K562 (cell line): ENCODE results near the gene CPED1. TPM values are rescaled to one million over a fixed set of nuclear protein-coding genes. Genes with fewer than 3 reads are reported as not detected.

ENCODE experiments used
- CXXC5 ChIP-seq: fragments of 250-450 bp; sonication (Bioruptor Pico); IDR thresholded peaks from 2 replicates; pipeline ENCODE4 v1.8.0; 2022; ENCODE audit warnings: inconsistent platforms, mild to moderate bottlenecking, moderate library complexity
- ETS2 ChIP-seq: IDR thresholded peaks from 2 replicates; pipeline ENCODE4 v1.6.1; 2016; ENCODE audit warnings: borderline replicate concordance, missing genetic modification characterization, mild to moderate bottlenecking, moderate library complexity, missing compliant biosample characterization; ENCODE audit not compliant: poor library complexity, severe bottlenecking
- ILK ChIP-seq: fragments of 450-650 bp; IDR thresholded peaks from 2 replicates; pipeline ENCODE4 v1.6.1; 2016; ENCODE audit warnings: missing genetic modification characterization, low read depth, mild to moderate bottlenecking, missing compliant biosample characterization, moderate library complexity, borderline replicate concordance
- MYBL2 ChIP-seq, 2 experiments: fragments of 450-650 bp in 1 of 2; sonication (generic) in 1 of 2; formaldehyde crosslinking in 1 of 2; IDR thresholded peaks; 2 replicates each; pipeline versions ENCODE4 v1.6.1 to v1.8.1; 2017 to 2022; ENCODE audit warnings: borderline replicate concordance in 1 of 2, inconsistent platforms in 1 of 2, low read depth in 1 of 2, mild to moderate bottlenecking in 1 of 2, missing genetic modification reagents in 1 of 2, moderate library complexity in 1 of 2
- NFRKB ChIP-seq: fragments of 450-650 bp; IDR thresholded peaks from 2 replicates; pipeline ENCODE4 v1.6.1; 2016; ENCODE audit warnings: low read depth
- NR4A1 ChIP-seq, 2 experiments: fragments of 250-450 bp in 1 of 2; fragments of 450-650 bp in 1 of 2; sonication (Bioruptor Pico) in 1 of 2; IDR thresholded peaks; 2 replicates each; pipeline versions ENCODE4 v1.4.0 to v1.6.1; 2016 to 2020; ENCODE audit warnings: mild to moderate bottlenecking in 2 of 2, missing compliant biosample characterization in 1 of 2, missing genetic modification characterization in 1 of 2, moderate library complexity in 1 of 2
- POLR3A ChIP-seq: IDR thresholded peaks from 2 replicates; pipeline ENCODE4 v1.6.1; 2011; ENCODE audit warnings: borderline replicate concordance, mild to moderate bottlenecking, moderate library complexity; ENCODE audit not compliant: insufficient read length, insufficient read depth; ENCODE audit errors: extremely low read depth
- PURB ChIP-seq: sonication (generic); formaldehyde crosslinking; IDR thresholded peaks from 2 replicates; pipeline ENCODE4 v1.9.0; 2021; ENCODE audit warnings: low read depth, mild to moderate bottlenecking, missing genetic modification reagents
- SMARCA4 ChIP-seq: fragments of 450-650 bp; IDR thresholded peaks from 2 replicates; pipeline ENCODE4 v1.6.1; 2016
- SNRNP70 ChIP-seq: fragments of 200-400 bp; formaldehyde crosslinking; optimal IDR thresholded peaks from 2 replicates; pipeline ENCODE3; 2017; ENCODE audit warnings: low read depth, low read length
- SP1 ChIP-seq: sonication (generic); formaldehyde crosslinking; IDR thresholded peaks from 2 replicates; pipeline ENCODE4 v1.8.1; 2022; ENCODE audit warnings: mild to moderate bottlenecking, missing genetic modification reagents
- STAT5B ChIP-seq: fragments of 250-450 bp; sonication (Bioruptor Pico); IDR thresholded peaks from 2 replicates; pipeline ENCODE4 v1.8.0; 2021; ENCODE audit warnings: mild to moderate bottlenecking, inconsistent platforms
- TAL1 ChIP-seq: fragments of 450-650 bp; IDR thresholded peaks from 2 replicates; pipeline ENCODE4 v1.6.1; 2016; ENCODE audit warnings: mild to moderate bottlenecking
- XRCC4 ChIP-seq: IDR thresholded peaks from one replicate; pipeline ENCODE4 v1.6.1; 2011; ENCODE audit not compliant: insufficient read depth, insufficient read length; ENCODE audit errors: extremely low read depth
- ZNF165 ChIP-seq: fragments of 250-450 bp; sonication (Bioruptor Pico); IDR thresholded peaks from 2 replicates; pipeline ENCODE4 v1.4.0; 2020; ENCODE audit warnings: borderline replicate concordance
- ZSCAN32 ChIP-seq: fragments of 450-650 bp; formaldehyde crosslinking; IDR thresholded peaks from 2 replicates; pipeline ENCODE4 v1.4.0; 2020; ENCODE audit warnings: mild to moderate bottlenecking, moderate library complexity
- polyA plus RNA-seq, 8 experiments: library from polyadenylated mRNA; depleted of rRNA in 4 of 8; stranded (reverse) in 5 of 8; unstranded in 3 of 8; fragments of >200 nt; fragmentation: Nextera tagmentation in 2 of 8; fragmentation: Illumina TruSeq in 1 of 8; extraction: Ambion mirVana in 2 of 8; extraction: Trizol in 1 of 8; gene quantifications; 2 replicates each; pipeline versions ENCODE4 v1.2.1 to v1.2.3, GENCODE V29; 2011 to 2014; ENCODE audit warnings: inconsistent platforms in 1 of 8, missing spikeins in 1 of 8
- total RNA-seq, 7 experiments: library from RNA; depleted of rRNA in 6 of 7; stranded (reverse); fragments of >200 nt in 6 of 7; fragmentation: Illumina TruSeq in 2 of 7; extraction: Trizol in 2 of 7; gene quantifications; 2 replicates each; pipeline versions ENCODE4 v1.2.1 to v1.2.3, GENCODE V29; 2011 to 2021; ENCODE audit warnings: low replicate concordance in 1 of 7
- TF ChIP-seq, protein P1 (sequence below), 2 experiments: fragments of 450-650 bp in 1 of 2; sonication (generic) in 1 of 2; formaldehyde crosslinking in 1 of 2; IDR thresholded peaks; 2 replicates each; pipeline versions ENCODE4 v1.7.1 to v1.9.0; 2016 to 2022; ENCODE audit warnings: inconsistent platforms in 1 of 2, mild to moderate bottlenecking in 1 of 2, missing genetic modification reagents in 1 of 2

CPED1 gene
- total and polyA plus RNA-seq, 9 of the 15 experiments (the other 6 are each of a cell fraction or from before 2014, with no cell fraction given): 195 to 393 (median 290) TPM

DNA sequence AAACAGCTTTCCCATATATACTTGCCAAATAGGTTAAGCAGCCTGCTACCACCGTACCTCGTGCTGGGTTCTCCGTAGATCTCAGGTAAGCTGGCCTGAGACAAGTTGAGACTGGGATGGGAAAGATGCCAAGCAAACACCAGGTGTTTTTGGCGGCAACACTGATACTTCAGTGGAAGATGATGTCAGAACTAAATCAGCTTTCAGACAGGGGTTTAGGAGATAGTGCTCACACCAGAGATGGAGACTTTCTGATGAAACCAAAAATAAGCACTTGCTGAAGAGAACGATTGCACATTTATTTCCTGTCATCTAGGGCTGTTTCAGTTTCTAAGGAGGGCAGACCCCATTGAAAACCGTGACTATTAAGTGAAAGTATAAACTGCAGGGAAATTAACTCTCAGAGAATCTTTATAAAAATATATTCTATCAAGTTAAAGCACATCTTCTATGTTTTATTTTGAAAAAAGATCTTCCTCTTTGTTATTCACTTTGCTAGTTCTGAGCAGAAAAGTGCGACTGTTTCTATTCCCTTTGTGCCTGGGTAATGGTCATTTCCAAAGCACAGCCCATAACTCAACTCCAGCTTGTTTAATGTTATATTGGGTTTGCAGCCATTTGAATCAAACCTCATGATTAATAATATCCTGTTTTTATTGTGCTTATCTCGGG lies 149.9 kb downstream of the CPED1 start (continued):
- TF ChIP-seq, protein P1, sequence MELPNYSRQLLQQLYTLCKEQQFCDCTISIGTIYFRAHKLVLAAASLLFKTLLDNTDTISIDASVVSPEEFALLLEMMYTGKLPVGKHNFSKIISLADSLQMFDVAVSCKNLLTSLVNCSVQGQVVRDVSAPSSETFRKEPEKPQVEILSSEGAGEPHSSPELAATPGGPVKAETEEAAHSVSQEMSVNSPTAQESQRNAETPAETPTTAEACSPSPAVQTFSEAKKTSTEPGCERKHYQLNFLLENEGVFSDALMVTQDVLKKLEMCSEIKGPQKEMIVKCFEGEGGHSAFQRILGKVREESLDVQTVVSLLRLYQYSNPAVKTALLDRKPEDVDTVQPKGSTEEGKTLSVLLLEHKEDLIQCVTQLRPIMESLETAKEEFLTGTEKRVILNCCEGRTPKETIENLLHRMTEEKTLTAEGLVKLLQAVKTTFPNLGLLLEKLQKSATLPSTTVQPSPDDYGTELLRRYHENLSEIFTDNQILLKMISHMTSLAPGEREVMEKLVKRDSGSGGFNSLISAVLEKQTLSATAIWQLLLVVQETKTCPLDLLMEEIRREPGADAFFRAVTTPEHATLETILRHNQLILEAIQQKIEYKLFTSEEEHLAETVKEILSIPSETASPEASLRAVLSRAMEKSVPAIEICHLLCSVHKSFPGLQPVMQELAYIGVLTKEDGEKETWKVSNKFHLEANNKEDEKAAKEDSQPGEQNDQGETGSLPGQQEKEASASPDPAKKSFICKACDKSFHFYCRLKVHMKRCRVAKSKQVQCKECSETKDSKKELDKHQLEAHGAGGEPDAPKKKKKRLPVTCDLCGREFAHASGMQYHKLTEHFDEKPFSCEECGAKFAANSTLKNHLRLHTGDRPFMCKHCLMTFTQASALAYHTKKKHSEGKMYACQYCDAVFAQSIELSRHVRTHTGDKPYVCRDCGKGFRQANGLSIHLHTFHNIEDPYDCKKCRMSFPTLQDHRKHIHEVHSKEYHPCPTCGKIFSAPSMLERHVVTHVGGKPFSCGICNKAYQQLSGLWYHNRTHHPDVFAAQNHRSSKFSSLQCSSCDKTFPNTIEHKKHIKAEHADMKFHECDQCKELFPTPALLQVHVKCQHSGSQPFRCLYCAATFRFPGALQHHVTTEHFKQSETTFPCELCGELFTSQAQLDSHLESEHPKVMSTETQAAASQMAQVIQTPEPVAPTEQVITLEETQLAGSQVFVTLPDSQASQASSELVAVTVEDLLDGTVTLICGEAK (IDR thresholded peaks at IDR 0.05): no peak; the same call in 1 of the 2 replicates
- TF ChIP-seq, protein P1 (CRISPR knock-in tag; IDR thresholded peaks at IDR 0.05): no peak
- TF ChIP-seq PURB (CRISPR knock-in tag) (no peak), SMARCA4 (peak; percentile 84; the same call in 1 of the 2 replicates), MYBL2 (IDR thresholded peaks at IDR 0.05; ENCODE audit: low read depth) (no peak), MYBL2 (CRISPR knock-in tag; IDR thresholded peaks at IDR 0.05; ENCODE audit: borderline replicate concordance) (no peak), ZSCAN32 (CRISPR knock-in tag) (peak; percentile 82; the same call in 1 of the 2 replicates), SP1 (no peak), STAT5B (CRISPR knock-in tag) (0 out of 2 replicates have a peak, but pooled peaks have one; percentile 24), ZNF165 (CRISPR knock-in tag) (no peak), TAL1 (peak; percentile 84), ETS2 (tag) (no peak), SNRNP70 (no peak), NR4A1 (CRISPR knock-in tag; IDR thresholded peaks at IDR 0.05) (no peak), NR4A1 (tag; IDR thresholded peaks at IDR 0.05) (no peak; the same call in 1 of the 2 replicates), CXXC5 (CRISPR knock-in tag) (peak; percentile 90), NFRKB (peak; percentile 84; the same call in 1 of the 2 replicates), ILK (tag) (peak; percentile 57; the same call in 1 of the 2 replicates), POLR3A (no peak), XRCC4 (no peak)
